ENCODE results near the gene TMEM198.

The TMEM198 gene

DNA sequence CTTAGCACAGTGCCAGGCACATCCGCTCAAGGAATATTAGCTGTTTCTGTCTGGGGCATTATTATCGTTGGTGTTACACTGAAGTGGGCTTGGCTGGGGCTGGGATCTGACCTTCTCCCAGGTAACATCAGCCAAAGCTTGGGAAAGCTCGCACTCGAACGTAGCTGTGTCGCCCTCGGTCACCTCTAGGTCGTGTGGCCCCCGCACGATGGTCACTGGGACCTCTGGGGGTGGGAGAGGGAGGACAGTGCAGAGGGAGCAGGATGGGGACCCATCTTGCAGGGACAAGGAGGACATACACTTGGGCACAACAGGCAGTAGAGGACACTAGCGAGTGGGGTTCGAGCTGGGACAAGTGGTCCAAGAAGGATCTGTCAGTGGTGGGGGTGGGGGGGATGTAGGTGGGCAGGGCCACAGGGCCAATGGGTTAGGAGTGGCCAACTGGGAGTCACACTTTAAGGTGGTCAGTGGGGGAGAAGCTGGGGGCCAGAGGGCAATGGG is 9.7 kb downstream of the TMEM198 start:
- Histone ChIP-seq H3K4me3 (IDR thresholded peaks at IDR 0.05; ENCODE audit: insufficient read depth, low read depth, low read length) (no peak overlapping the region), H3K4me2 (no peak overlapping the region)

DNA sequence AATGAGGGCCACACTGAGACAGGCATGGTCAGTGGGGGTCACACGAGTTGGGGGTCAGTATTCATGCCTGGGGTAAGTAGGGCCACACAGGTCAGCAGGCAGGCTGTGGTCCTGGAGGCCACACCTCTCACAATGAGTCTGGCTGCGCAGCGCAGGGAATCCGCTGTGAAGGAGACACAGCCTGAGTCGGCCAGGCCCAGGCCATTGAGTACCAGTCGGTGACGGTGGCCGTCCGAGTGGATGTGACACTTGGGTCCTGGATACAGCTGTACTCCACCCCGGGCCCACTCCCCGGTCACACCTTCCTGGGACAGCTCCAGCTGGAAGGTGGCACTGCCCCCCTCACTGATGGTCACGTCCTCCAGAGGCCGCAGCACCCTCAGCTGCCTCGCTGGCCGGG is 10.5 kb downstream of the TMEM198 start:
- H2AFZ ChIP-seq (ENCODE audit: low read depth): no peak overlapping the region
- peaks cover 81% of the 10 kb centered on the region for H3K27me3 ChIP-seq (ENCODE audit: insufficient read depth, low read depth)
- H4K20me1 ChIP-seq (ENCODE audit: insufficient read depth): no peaks in the 10 kb centered on the region
- no peak overlapping the region for H3K4me2 ChIP-seq
- no peak overlapping the region for H3K4me3 ChIP-seq (IDR thresholded peaks at IDR 0.05; ENCODE audit: insufficient read depth, low read depth, low read length)
- no peaks in the 10 kb centered on the region for H3K4me1 ChIP-seq (ENCODE audit: low read depth, poor library complexity, severe bottlenecking)
- H3K27ac ChIP-seq: no peak overlapping the region
- H3K9ac ChIP-seq: no peak overlapping the region
- TF ChIP-seq, protein P1, sequence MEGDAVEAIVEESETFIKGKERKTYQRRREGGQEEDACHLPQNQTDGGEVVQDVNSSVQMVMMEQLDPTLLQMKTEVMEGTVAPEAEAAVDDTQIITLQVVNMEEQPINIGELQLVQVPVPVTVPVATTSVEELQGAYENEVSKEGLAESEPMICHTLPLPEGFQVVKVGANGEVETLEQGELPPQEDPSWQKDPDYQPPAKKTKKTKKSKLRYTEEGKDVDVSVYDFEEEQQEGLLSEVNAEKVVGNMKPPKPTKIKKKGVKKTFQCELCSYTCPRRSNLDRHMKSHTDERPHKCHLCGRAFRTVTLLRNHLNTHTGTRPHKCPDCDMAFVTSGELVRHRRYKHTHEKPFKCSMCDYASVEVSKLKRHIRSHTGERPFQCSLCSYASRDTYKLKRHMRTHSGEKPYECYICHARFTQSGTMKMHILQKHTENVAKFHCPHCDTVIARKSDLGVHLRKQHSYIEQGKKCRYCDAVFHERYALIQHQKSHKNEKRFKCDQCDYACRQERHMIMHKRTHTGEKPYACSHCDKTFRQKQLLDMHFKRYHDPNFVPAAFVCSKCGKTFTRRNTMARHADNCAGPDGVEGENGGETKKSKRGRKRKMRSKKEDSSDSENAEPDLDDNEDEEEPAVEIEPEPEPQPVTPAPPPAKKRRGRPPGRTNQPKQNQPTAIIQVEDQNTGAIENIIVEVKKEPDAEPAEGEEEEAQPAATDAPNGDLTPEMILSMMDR (conservative IDR thresholded peaks at IDR 0.05; ENCODE audit: low read depth, low read length): no peak
- H3K79me2 ChIP-seq (ENCODE audit: insufficient read depth, low read depth): no peaks in the 10 kb centered on the region
- H3K36me3 ChIP-seq (ENCODE audit: insufficient read depth): no peaks in the 10 kb centered on the region

More for the DNA sequence above, 9.7 kb downstream of the TMEM198 start:
- Histone ChIP-seq H2AFZ (ENCODE audit: low read depth) (no peak overlapping the region), H3K27ac (no peak overlapping the region), H3K36me3 (ENCODE audit: insufficient read depth) (no peaks in the 10 kb centered on the region), H3K79me2 (ENCODE audit: insufficient read depth, low read depth) (no peaks in the 10 kb centered on the region), H3K4me1 (ENCODE audit: low read depth, poor library complexity, severe bottlenecking) (no peaks in the 10 kb centered on the region), H4K20me1 (ENCODE audit: insufficient read depth) (no peaks in the 10 kb centered on the region), H3K27me3 (ENCODE audit: insufficient read depth, low read depth) (peaks cover 81% of the 10 kb centered on the region), H3K9ac (no peak overlapping the region)
- TF ChIP-seq, protein P1 (conservative IDR thresholded peaks at IDR 0.05; ENCODE audit: low read depth, low read length): no peak

DNA sequence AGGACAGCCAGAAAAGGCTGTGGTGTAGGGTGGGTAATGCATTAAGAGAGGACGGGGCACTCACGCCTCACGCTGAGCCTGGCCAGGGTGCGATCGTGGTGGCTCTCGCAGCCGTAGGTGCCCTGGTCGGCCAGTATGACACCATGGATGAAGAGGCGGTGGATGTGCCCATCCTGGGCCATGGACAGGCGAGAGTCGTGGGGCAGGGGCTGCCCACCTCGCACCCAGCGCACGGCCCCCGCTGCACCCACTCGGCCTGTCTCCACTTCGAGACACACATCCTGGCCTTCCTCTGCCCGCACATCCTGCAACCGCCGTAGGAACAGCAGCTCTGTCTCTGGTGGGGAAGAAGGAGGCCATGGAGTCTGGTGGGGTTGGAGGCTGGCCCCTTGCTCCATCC is 12.1 kb downstream of the TMEM198 start:
- no peak overlapping the region for H3K27ac ChIP-seq

DNA sequence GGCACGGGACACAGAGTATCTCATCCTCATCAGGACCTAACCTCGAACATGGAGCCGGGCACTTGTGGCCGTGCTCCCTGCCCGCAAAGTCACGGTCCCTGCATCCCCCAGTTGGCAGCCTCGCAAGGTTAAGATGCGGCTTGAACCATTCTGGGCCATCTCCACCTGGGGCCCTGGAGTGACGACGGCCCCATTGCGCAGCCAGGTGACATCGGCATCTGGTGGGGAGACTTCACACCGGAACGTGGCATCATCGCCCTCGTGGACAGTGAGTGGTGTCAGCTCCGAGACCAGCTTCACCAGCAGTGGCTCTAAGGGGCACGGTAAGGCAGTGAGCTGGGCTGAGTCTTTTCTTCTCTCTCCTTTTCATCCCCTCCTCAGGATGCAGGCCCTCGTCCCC is 12.6 kb downstream of the TMEM198 start:
- H3K36me3 ChIP-seq (ENCODE audit: insufficient read depth): no peaks in the 10 kb centered on the region

More for the DNA sequence above, 12.1 kb downstream of the TMEM198 start:
- Histone ChIP-seq H2AFZ (ENCODE audit: low read depth) (no peak overlapping the region), H3K36me3 (ENCODE audit: insufficient read depth) (no peaks in the 10 kb centered on the region), H3K9ac (no peak overlapping the region), H3K27me3 (ENCODE audit: insufficient read depth, low read depth) (peaks cover 78% of the 10 kb centered on the region), H4K20me1 (ENCODE audit: insufficient read depth) (no peaks in the 10 kb centered on the region), H3K4me3 (IDR thresholded peaks at IDR 0.05; ENCODE audit: insufficient read depth, low read depth, low read length) (no peak overlapping the region), H3K4me1 (ENCODE audit: low read depth, poor library complexity, severe bottlenecking) (no peaks in the 10 kb centered on the region), H3K79me2 (ENCODE audit: insufficient read depth, low read depth) (no peaks in the 10 kb centered on the region), H3K4me2 (no peak overlapping the region)
- TF ChIP-seq, protein P1 (conservative IDR thresholded peaks at IDR 0.05; ENCODE audit: low read depth, low read length): no peak

More for the DNA sequence above, 12.6 kb downstream of the TMEM198 start:
- Histone ChIP-seq H4K20me1 (ENCODE audit: insufficient read depth) (no peaks in the 10 kb centered on the region), H3K4me3 (IDR thresholded peaks at IDR 0.05; ENCODE audit: insufficient read depth, low read depth, low read length) (no peak overlapping the region), H3K9ac (no peak overlapping the region), H3K79me2 (ENCODE audit: insufficient read depth, low read depth) (no peaks in the 10 kb centered on the region), H3K4me2 (no peak overlapping the region), H2AFZ (ENCODE audit: low read depth) (no peak overlapping the region), H3K27me3 (ENCODE audit: insufficient read depth, low read depth) (peaks cover 74% of the 10 kb centered on the region), H3K4me1 (ENCODE audit: low read depth, poor library complexity, severe bottlenecking) (no peaks in the 10 kb centered on the region), H3K27ac (no peak overlapping the region)
- TF ChIP-seq, protein P1 (conservative IDR thresholded peaks at IDR 0.05; ENCODE audit: low read depth, low read length): no peak

Data from KMS-11 (cell line).